ENCODE results near the gene TMC8.

DNA sequence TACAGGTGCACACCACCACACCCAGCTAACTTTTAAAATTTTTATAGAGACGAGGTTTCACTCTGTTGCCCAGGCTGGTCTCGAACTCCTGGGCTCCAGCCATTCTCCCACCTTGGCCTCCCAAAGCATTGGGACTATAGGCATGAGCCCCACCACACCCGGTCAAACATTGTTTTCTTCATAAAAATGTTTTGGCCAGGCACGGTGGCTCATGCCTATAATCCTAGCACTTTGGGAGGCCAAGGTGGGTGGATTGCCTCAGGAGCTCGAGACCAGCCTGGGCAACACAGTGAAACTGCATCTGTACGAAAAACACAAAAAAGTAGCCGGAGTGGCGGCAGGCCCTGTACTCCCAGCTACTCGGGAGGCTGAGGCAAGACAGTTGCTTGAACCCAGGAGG is 14.2 kb upstream of the TMC8 start:
- TF ChIP-seq MAX (IDR thresholded peaks at IDR 0.05) = no peak
- TF ChIP-seq, protein P1, sequence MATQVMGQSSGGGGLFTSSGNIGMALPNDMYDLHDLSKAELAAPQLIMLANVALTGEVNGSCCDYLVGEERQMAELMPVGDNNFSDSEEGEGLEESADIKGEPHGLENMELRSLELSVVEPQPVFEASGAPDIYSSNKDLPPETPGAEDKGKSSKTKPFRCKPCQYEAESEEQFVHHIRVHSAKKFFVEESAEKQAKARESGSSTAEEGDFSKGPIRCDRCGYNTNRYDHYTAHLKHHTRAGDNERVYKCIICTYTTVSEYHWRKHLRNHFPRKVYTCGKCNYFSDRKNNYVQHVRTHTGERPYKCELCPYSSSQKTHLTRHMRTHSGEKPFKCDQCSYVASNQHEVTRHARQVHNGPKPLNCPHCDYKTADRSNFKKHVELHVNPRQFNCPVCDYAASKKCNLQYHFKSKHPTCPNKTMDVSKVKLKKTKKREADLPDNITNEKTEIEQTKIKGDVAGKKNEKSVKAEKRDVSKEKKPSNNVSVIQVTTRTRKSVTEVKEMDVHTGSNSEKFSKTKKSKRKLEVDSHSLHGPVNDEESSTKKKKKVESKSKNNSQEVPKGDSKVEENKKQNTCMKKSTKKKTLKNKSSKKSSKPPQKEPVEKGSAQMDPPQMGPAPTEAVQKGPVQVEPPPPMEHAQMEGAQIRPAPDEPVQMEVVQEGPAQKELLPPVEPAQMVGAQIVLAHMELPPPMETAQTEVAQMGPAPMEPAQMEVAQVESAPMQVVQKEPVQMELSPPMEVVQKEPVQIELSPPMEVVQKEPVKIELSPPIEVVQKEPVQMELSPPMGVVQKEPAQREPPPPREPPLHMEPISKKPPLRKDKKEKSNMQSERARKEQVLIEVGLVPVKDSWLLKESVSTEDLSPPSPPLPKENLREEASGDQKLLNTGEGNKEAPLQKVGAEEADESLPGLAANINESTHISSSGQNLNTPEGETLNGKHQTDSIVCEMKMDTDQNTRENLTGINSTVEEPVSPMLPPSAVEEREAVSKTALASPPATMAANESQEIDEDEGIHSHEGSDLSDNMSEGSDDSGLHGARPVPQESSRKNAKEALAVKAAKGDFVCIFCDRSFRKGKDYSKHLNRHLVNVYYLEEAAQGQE (IDR thresholded peaks at IDR 0.05; ENCODE audit: low read depth) = no peak
- TF ChIP-seq CEBPB (IDR thresholded peaks at IDR 0.05) = no peak
- no peak for TF ChIP-seq USF1 (IDR thresholded peaks at IDR 0.05)
- no peak for TF ChIP-seq RAD21 (IDR thresholded peaks at IDR 0.05; ENCODE audit: low read depth)
- TF ChIP-seq TAF1 (IDR thresholded peaks at IDR 0.05; ENCODE audit: low read depth) = no peak
- TF ChIP-seq EP300 (IDR thresholded peaks at IDR 0.05; ENCODE audit: borderline replicate concordance) = no peak
- no peak for TF ChIP-seq YY1 (IDR thresholded peaks at IDR 0.05; ENCODE audit: low read depth)
- TF ChIP-seq FOXM1 (IDR thresholded peaks at IDR 0.05; ENCODE audit: borderline replicate concordance, low read depth) = no peak
- no peak for TF ChIP-seq CREB1 (IDR thresholded peaks at IDR 0.05; ENCODE audit: low read depth)
- no peak for TF ChIP-seq NFIC (IDR thresholded peaks at IDR 0.05)
- TF ChIP-seq TEAD4 (IDR thresholded peaks at IDR 0.05) = no peak
- TF ChIP-seq ZBTB7A (IDR thresholded peaks at IDR 0.05; ENCODE audit: low read depth) = no peak
- TF ChIP-seq TCF12 (IDR thresholded peaks at IDR 0.05; ENCODE audit: low read depth) = no peak

Measured in Ishikawa (cell line).